GM19035 (cell line): ENCODE results near the gene ANKRD44.
"Not testable (repeated sequence)": the region's sequence is repeated elsewhere in the genome, so short reads cannot be mapped to it uniquely, and the experiment has no call there.

Experiments
- ATAC-seq: cut with Tn5 transposase; IDR thresholded peaks from one replicate; pipeline ENCODE4 v1.9.1; 2021; ENCODE audit not compliant: unreplicated experiment

The ANKRD44 gene

DNA sequence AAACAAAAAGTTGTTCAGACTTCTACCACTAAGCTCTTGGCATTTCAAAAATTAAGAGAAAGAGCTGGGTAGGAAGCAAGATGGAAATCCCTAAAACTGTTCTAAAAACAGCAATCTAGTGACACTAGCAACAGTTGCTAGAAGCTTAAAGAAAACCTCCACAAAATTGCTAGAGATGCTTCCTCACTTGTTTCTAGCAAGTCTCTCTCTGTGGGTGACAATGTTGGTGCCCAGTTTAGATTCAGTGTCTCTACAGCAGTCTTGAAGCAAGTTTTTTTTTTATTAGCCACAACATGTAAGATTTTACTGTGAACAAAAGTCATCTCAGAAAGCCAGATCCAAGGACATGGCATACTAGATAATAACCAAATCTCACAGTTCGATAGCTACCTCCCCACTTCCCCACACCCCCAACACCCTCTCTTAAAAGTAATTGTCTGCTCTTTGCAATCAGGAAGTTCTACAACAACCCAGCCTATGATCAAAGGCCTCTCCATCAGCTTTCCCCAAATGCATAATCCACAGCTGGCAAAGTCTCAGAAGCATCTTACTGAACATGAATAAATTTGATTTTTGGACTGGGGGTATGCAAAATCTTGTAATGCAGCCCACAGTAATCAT lies 70.0 kb downstream of the ANKRD44 start:
- no peak for ATAC-seq

DNA sequence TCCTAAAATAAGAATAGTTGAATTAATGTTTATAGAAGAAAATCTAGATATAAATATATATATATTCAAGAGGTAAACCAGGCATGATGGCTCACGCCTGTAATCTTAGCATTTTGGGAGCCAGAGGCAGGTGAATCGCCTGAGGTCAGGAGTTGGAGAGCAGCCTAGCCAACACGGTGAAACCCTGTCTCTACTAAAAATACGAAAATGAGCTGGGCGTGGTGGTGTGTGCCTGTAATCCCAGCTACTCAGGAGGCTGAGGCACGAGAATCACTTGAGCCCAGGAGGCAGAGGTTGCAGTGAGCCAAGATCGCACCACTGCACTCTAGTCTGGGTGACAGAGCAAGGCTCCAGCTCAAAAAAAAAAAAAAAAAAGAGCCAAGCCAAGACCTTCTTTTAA lies 70.6 kb downstream of the ANKRD44 start:
- ATAC-seq: not testable (repeated sequence)

DNA sequence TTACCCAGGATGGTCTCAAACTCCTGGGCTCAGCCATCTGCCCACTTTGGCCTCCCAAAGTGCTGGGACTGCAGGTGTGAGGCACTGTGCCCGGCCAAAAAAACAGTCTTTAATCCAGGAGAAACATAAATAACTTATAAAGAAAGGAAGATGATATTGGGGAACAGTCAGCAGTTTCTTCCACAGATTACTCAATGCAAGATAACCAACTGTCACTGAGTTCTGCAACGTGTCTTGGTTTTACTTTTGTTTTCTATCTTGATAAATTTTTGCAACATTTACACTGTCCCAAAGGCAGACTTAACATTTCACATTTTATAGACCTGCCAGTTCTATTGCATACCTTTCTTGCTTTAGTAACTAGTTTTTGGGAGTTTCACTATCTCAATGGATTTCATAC lies 71.1 kb downstream of the ANKRD44 start:
- peak; percentile 64 for ATAC-seq

DNA sequence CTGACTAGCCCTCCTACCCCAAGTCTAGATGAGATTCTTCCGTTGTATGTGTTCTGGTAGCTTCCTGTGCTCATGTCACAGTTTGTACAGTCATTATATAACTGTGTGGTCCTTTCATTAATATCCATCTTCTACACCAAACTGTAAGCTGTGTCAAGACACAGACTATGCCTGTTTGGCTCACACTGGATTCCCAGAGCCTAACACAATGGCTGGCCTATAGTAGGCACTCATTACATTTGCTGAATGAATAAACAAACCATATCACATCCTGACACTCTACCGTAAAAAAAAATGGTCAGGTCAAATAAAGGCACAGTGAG lies 72.6 kb downstream of the ANKRD44 start:
- peak; percentile 52 for ATAC-seq

DNA sequence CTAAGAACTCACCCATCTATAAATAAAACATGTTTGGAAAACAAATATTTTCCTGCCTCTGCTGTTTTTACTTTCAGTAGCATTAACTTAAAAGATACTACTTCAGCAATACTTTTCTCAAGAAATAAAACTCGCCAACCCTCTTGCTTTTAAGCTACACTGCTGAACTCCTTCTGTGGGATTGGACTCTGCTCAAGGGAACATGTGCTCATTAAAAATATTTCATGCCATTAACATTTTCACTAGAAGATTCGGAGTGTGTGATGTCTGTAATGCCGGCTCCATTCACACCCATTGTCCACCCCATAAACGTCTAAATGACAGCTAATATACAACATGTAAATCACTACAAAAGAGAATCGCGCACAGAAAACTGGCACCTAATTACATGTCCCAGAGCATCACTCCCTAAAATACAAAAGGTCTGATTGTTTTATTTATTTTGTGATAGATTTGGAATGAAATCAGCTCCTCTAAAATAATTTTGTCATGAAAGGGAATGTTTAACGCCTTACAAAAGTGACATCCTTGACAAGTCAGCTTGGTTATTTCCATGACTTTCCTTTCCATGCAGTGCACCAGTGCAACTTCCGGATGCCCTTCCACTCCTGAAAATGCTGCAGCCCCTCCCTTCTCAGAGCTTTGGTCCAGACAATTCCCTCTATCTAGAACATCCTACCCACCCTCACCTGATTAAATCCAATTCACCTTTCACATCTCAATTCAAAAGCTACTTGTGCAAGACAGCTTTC lies 73.1 kb downstream of the ANKRD44 start:
- no peak for ATAC-seq

DNA sequence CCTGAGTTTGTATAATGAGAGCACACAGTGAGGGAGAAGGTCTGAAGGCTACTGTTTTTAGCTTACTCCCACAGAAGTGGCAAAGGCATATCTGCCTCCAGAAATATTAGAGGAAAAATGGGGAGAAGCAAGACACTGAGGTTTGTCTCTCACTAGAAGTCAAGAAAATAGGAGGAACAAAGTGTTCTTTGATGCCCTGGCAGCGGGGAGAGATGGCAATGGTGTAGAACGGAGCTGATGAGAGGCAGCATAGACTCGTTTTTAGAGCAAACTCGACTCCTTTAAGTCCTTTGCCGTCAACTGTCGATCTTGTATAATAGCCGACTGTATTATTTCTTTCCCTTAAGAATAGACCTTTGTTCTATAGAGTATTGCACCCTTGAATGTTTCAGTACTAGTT lies 73.8 kb downstream of the ANKRD44 start:
- ATAC-seq: no peak

DNA sequence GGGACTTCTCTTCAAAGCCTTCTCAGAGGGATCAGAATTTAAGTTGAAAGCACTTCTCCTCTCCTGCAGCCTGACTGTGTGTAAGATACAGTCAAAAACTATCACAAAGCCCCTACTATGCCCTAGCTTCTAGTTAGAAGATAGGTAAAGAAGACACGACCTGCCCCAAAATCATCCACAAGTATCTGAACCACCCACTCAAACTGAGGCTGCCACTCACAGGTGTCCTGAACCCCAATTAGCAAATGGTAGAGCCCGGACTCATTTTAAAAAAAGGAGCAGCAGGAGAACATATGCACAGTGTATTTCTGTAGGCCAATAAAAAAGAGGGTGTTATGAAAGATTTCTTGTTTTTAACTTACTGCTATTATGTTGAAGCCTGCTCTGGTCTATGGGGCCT lies 74.4 kb downstream of the ANKRD44 start:
- no peak for ATAC-seq

DNA sequence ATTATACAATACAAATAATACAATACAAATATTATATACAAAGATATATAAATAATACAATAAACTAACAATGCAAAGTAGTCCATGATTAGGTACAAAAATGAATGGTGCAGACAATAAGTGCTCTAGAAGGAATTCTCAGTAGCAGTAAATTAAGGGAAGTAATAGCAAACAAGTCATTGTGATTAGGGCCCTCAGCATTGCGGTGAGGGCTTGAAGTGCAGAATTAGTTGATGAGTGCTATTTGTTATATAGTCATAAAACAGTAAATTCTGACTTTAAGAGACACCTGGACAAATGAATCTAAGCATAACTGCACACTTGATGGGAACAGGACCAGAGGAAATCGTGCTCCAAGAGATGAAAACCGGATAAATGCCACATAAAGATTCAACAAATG lies 74.9 kb downstream of the ANKRD44 start:
- no peak for ATAC-seq

DNA sequence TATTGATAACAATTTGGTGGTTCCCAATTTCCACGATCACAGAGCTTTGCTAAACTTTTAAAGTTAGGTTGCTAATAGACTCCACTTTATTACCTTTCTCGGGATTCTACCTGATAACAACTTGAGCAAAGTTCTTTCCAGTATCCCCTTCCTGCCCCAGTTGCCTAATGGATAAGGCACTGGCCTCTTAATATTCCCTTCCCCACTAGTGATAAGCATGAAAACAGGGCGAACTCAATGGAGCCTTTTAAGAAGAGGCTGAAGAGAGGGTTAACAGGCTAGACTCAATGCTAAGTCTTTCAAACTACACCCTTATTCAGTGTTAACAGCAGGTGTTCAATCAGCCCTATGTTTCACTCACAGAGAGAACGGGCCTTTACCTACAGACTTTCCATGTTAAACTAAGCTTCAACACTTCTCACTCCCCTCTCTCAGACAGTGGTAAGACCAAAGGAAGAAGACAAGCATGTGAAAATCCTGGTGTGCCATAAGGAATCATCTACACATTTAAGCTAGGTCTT lies 75.8 kb downstream of the ANKRD44 start:
- no peak for ATAC-seq

DNA sequence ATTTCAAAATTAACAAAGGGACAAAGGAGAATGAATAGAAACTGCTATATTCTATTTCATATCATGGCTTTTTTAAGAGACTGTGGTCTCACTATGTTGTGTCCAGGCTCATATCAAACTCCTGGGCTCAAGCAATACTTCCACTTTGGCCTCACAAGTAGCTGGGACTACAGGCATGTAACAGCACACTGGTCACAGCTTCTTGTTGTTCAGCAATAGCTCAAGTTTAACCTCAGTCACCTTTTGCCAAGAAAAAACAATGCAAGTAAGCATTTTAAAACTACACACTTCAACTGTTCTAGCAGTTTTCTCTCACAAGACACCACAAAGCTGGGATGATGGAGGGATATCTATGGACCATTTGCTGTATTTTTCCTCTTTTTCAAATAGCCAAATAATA lies 77.1 kb downstream of the ANKRD44 start:
- ATAC-seq: no peak

DNA sequence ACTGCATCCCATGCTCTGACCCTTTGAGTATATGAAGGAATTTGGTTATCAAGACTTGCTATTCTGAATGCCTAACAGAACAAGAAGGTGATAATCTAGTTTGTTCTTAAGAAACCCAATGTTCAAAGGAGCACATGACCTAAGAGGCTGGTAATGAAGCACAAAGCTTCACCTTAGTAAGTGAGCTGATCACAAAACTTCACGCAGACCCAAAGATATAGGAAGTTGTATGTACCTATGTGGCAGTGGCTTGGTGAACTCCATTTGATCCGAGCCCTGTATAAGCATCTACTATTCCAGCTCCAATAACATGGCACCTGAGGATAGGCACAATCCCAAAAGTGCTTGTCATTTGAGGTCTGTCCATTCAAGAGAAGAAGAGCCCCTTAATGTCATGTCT lies 78.6 kb downstream of the ANKRD44 start:
- ATAC-seq: no peak

DNA sequence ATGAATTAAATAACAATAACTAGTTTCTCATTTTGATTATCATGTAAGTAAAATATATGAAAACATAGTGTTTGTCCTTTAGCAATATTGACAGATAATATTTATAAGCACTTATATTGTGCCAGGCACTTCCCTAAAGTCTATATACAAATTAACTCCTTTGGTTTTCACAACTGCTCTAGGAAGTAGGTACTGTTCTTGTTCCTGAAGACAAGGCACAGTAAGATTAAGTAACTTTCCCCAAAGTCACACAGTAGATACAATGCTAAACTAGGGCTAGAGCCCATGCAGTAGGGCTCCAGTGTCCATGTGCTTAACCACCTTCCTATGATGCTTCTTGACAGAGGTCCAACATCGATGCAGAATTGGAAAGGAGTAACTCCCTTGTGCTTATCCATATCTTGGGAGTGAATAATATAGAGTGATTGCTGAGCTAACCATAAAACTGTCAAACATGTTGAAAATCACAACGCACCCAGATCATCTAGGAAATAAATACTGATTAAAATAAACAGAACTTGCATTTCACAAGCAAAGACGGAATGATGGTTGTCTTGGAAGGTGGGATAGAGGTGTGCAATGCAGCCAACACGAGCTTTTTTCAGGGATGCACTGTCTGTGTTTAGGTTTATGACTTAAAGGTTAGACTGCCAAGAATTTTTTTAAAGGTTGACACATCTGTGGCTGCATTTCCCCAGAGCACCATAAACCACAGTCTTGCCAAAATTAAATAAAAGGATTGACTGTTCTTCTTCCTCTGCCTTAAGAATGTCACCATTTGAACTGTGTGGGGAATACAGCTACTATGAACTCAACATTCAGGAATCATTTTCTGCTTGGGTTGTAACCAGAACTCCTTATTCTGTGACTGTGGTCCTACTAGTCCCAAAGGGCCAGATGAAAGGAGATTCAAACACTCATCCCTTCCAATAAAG lies 80.8 kb downstream of the ANKRD44 start:
- ATAC-seq: no peak

DNA sequence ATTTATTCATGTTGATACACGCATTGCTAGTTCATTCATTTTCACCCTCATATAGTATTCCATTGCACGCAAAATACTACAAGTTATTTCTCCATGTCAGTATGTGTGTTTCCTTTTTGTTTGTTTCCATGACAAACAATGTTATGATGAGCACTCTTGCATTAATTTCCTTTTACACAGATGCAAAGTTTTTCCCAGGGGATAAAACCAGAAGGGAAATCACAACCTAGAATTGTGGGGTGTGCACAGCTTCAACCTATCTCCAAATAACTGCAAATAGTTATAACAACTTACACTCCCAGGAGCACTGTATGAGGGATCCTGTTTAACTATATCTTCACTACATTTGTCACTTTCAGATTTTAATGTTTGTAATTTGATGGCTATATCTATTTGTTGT lies 87.1 kb downstream of the ANKRD44 start:
- ATAC-seq: no peak

DNA sequence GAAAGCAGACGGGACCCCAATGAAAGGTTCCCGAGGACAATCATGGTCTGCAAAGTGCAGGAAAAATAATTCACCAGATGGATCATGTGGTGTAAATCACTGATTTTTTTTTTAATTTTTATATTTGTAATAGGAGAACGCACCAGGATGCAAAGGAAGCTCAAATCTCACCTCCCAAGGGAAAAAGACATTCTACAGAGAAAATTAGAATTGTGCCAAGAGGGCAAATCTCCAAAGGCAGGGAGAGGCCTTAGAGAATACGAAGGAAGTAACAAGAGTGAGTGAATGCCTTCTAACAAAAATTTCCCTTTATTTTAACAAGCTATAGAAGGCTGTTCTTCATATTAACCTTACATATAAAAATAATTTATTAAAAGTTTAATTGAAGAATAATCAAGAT lies 90.9 kb downstream of the ANKRD44 start:
- no peak for ATAC-seq

DNA sequence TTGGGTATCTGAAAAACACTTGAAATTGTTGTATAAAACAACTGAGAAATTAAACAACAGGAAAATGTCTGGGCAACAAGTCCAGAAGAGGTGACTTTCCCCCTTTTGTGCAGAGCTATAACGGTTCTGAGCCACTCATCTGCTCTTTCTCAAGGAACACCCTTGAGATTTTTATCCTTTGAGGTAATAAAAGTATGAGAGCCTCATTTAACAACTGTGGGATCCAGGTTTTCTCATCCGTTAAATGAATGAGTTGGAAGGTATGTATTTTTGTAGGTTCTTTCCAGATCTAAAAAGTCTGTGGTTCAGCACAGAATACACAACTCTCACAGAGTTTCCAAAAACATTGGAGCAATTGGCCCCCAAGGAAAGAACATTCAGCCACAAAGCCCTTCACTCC lies 93.0 kb downstream of the ANKRD44 start:
- ATAC-seq: no peak

DNA sequence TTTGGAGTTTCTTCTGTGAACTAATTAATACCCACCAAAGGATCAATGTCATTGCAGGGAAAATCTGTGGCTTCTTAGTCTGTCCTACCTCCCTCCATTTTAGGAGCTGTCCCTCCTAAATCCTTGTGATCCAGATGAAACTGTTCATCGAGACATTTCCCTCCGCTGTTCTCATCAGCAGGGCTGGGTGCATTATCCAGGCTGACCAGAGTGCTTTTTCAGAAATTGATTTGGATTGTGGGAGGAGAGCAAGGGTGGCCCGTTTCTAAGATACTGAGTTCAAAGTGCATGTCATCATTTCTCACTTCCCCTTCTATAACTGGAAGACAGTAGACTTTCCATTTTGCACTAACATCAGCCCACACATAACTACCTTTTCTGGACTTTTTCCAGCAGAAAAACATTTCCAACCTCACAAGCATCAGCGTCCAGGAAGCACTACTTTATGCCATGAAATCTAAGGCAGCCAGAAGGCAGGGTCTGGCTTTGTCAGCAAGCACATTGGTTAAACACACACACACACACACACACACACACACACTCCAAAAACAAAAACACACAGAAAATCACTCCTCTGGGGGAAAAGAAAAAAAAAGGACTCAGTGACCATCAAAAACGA lies 94.1 kb downstream of the ANKRD44 start:
- peak; percentile 72 for ATAC-seq

DNA sequence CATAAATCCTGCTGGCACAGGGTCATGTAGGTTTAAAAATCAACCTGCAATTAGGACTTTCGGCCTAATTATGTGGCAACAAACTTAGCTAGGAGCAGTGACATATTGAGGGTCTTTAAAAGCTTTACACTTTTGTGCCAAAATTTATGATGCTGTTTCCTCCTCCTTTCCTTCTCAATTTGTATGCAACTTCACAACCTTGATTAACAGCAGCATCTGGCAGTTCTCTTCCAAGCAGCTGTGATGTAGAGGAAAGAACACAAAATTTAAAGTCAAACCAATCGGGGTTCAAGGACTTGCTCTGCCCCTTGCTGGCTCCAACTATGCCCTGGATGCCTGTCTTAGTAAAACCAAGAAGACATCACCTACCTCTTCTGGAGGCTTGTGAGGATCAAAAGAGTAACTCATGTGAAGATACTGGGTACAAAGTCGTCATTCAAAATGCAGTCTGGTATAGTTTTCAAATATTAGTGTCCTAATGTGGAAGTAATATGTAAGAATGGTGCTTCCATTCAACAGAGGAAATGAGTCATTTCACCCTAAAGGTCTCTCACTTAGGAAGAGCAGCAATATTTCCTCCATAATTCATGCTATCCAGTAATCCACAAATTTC lies 94.7 kb downstream of the ANKRD44 start:
- ATAC-seq: peak; percentile 20

DNA sequence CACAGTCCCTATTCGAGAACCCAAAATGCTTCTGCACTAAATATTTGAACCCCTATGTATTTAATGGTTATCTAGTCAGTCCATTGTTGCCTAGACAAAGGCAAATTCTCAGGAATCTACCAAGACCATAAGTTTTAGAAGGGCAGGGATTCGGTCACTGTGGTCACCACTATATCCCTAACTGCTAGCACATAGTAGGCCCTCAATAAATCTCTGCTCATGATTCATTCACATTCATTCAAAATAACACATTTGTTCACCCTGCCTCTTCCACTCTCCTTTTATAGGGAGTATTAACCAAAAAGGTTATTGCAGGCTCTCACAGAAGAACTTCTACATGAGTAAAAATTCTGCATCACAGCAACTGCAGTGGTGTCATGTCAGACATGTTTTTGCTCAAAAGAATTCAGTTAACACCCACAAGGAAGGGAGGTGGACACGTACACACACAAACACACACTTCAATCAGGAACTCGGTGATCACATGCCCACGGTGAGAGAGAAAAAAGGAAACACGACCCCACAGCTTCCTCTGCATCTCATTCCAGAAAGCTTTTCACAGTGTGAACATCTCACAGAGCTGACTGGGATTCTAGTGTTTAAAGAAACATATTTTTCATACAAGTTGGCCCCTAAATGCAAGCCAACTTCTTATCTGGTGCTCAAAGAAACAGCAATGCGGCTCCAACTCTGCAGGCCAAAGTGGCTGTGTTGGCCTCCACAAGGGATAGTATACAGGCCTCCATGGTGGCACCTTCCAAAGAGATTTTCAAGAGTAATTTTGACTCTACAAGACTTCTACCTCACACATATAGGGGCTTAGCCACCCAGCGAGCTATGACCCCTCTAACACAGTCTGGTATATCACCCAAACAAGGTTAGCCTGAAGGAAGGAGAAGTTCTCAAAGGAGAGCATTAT lies 98.0 kb downstream of the ANKRD44 start:
- ATAC-seq: no peak

DNA sequence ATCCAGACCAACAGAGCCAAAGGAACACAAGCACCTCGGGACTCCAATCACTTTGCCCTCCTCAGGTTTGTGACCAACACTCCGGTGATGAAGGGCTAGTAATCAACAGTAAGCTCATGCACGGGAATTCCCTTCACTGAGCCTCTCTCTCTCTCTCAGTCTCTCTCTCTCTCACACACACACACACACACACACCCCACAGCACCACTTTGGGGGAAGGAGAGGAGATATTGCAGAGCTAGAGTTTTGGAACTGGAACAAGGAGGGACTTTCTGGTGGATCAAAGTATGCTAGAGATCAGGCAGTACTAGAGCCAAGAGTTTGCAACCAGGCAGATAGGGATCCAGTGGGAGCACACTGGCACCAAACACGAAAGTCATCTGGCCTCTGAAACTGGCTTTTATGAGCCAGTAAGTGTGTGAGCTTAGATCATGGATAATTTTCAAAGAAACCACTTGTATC lies 98.7 kb downstream of the ANKRD44 start:
- no peak for ATAC-seq

DNA sequence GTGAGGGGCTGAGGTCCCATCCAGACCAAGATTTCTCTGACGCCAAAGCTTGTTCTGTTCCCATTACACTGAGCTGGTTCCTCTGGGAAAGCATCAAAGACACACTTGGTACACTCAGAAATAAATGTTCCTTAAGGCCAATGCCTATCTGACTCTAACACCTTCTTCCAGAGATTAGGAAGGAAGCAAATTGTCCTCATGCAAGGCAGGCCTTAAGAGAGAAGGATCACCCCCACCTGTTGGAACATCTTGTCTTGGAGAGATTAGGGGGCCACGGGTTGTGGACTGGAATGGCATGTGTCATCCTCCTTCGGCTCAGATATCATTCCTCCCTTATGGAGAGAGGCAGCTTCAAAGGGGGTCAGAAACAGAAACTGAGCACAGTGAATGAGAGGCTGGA lies 100.2 kb downstream of the ANKRD44 start:
- ATAC-seq: no peak
